ENCODE results near the gene GTF2H1.

DNA sequence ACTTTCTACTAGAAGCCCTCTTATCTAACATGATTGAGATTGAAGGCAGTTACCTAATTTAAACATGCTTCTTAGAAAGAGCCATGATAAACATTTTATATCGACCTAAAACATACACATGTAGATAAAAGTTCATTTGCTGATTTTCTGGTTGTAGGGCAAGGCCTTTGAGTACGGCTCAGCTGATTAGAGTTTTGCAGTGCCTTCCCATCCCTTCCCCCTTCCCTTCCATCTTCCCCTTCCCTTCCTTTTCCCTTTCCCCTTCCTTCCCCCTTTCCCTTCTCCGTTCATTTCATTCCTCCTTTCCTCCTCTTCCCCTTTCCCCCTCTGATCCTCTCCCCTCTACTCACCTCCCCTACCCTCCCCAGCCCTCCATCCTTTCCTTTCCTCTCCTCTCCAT is 94.1 kb downstream of the GTF2H1 start:
- TF ChIP-seq, protein P1, sequence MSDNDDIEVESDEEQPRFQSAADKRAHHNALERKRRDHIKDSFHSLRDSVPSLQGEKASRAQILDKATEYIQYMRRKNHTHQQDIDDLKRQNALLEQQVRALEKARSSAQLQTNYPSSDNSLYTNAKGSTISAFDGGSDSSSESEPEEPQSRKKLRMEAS (IDR thresholded peaks at IDR 0.05): no peak
- TF ChIP-seq CEBPB (IDR thresholded peaks at IDR 0.05): no peak
- TF ChIP-seq, protein P2, sequence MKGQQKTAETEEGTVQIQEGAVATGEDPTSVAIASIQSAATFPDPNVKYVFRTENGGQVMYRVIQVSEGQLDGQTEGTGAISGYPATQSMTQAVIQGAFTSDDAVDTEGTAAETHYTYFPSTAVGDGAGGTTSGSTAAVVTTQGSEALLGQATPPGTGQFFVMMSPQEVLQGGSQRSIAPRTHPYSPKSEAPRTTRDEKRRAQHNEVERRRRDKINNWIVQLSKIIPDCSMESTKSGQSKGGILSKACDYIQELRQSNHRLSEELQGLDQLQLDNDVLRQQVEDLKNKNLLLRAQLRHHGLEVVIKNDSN (IDR thresholded peaks at IDR 0.05): no peak
